Glutamatergic neuron (in vitro differentiated cells): ENCODE results near the gene STRN4. TPM values are rescaled to one million over a fixed set of nuclear protein-coding genes. Genes with fewer than 3 reads are reported as not detected.
A peak's percentile ranks its signal among the peaks of the same experiment; 100 is the strongest.
"Not testable (repeated sequence)": the region's sequence is repeated elsewhere in the genome, so short reads cannot be mapped to it uniquely, and the experiment has no call there.

Experiments used
- DNase-seq: peaks from one replicate; pipeline ENCODE4 v3.0.0; 2022
- H3K27ac Mint-ChIP-seq: one replicate; pipeline ENCODE4 v1.8.0; 2020; ENCODE audit warnings: mild to moderate bottlenecking, mixed read lengths, inconsistent platforms; ENCODE audit not compliant: unreplicated experiment
- H3K27me3 Mint-ChIP-seq: one replicate; pipeline ENCODE4 v1.8.0; 2020; ENCODE audit warnings: mild to moderate bottlenecking, moderate library complexity, mixed read lengths, inconsistent platforms; ENCODE audit not compliant: unreplicated experiment
- H3K36me3 Mint-ChIP-seq: one replicate; pipeline ENCODE4 v1.8.0; 2020; ENCODE audit warnings: mild to moderate bottlenecking, mixed read lengths, inconsistent platforms; ENCODE audit not compliant: unreplicated experiment
- H3K4me1 Mint-ChIP-seq: one replicate; pipeline ENCODE4 v1.8.0; 2020; ENCODE audit warnings: mild to moderate bottlenecking, low read depth, mixed read lengths, inconsistent platforms; ENCODE audit not compliant: unreplicated experiment
- H3K4me3 Mint-ChIP-seq: one replicate; pipeline ENCODE4 v1.8.0; 2020; ENCODE audit warnings: mild to moderate bottlenecking, mixed read lengths, inconsistent platforms; ENCODE audit not compliant: unreplicated experiment
- H3K9me3 Mint-ChIP-seq: one replicate; pipeline ENCODE4 v1.8.0; 2020; ENCODE audit warnings: mild to moderate bottlenecking, moderate library complexity, mixed read lengths, inconsistent platforms; ENCODE audit not compliant: unreplicated experiment
- total RNA-seq: library from RNA; stranded (reverse); fragmentation: NEBNext Ultra II Directional; extraction: Animal tissue kit (Norgen Biotek cat#: 25700); gene quantifications from one replicate; pipeline ENCODE4 v1.2.1, GENCODE V29; 2021; ENCODE audit not compliant: unreplicated experiment
- TF ChIP-seq, protein P1 (sequence below): fragments of 200-600 bp; sonication (generic); IDR thresholded peaks from one replicate; pipeline ENCODE4 v1.5.0; 2021; ENCODE audit not compliant: partially characterized antibody, unreplicated experiment

STRN4 gene
- total RNA-seq, 1 donor from 2014 or later: 117 TPM

DNA sequence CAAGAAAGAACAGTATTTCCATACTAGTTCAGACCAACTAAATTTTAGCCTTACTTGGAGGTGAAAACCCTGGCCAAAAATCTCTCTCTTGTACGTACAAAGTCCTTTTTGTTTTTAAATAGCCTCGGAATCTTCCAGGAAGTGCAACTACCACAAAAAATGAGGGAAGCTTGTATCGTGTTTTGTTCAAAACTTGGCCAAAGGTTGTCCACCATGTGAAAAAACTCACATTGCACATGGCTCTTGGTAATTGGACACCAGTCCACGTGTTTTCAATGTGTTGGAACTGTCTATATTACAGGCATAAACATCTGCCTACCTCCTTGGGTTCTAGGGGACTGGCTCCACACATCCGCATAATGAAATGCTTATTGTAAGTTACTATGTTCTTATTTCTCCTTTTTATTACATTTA is 15.2 kb upstream of the STRN4 start:
- Mint-ChIP-seq H3K9me3 (peaks cover 4% of the 10 kb centered on the region), H3K27ac (no peak overlapping the region)
- TF ChIP-seq, protein P1, sequence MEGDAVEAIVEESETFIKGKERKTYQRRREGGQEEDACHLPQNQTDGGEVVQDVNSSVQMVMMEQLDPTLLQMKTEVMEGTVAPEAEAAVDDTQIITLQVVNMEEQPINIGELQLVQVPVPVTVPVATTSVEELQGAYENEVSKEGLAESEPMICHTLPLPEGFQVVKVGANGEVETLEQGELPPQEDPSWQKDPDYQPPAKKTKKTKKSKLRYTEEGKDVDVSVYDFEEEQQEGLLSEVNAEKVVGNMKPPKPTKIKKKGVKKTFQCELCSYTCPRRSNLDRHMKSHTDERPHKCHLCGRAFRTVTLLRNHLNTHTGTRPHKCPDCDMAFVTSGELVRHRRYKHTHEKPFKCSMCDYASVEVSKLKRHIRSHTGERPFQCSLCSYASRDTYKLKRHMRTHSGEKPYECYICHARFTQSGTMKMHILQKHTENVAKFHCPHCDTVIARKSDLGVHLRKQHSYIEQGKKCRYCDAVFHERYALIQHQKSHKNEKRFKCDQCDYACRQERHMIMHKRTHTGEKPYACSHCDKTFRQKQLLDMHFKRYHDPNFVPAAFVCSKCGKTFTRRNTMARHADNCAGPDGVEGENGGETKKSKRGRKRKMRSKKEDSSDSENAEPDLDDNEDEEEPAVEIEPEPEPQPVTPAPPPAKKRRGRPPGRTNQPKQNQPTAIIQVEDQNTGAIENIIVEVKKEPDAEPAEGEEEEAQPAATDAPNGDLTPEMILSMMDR: no peak

DNA sequence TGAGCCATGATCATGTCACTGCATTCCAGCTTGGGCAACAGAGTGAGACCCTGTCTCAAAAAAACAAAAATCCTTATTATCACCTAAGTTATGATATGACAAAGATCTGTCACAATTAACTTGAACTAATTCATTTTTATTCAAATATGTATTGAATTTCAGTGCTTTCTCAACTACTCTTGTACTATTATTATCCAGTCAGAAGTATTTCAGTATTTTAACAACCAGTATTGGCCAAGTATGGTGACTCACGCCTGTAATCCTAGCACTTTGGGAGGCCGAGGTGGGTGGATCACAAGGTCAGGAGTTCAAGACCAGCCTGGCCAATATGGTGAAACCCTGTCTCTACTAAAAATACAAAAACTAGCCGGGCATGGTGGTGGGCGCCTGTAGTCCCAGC is 14.6 kb upstream of the STRN4 start:
- not testable (repeated sequence) for H3K4me1 Mint-ChIP-seq, H3K27ac Mint-ChIP-seq, DNase-seq, H3K27me3 Mint-ChIP-seq, H3K4me3 Mint-ChIP-seq, H3K36me3 Mint-ChIP-seq, H3K9me3 Mint-ChIP-seq

More for the DNA sequence above, 15.2 kb upstream of the STRN4 start:
- H3K27me3 Mint-ChIP-seq: peaks cover 7% of the 10 kb centered on the region
- no peak overlapping the region for H3K4me3 Mint-ChIP-seq
- no peaks in the 10 kb centered on the region for H3K36me3 Mint-ChIP-seq
- DNase-seq: no peak
- peaks cover 10% of the 10 kb centered on the region for H3K4me1 Mint-ChIP-seq

DNA sequence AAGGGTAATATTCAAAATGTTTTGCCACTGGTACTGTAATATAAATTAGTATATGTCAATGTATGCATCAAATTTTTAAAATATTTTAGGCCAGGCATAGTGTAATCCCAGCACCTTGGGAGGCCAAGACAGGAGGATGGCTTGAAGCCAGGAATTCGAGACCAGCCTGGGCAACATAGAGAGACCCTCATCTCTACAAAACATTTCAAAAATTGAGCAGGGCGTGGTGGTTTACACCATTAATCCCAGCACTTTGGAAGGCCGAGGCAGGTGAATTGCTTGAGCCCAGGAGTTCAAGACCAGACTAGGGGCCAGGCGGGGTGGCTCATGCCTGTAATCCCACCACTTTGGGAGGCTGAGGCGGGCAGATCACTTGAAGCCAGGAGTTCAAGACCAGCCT is 14.1 kb upstream of the STRN4 start:
- Mint-ChIP-seq H3K36me3 (no peaks in the 10 kb centered on the region), H3K4me1 (peaks cover 10% of the 10 kb centered on the region), H3K4me3 (no peak overlapping the region), H3K27me3 (peaks cover 7% of the 10 kb centered on the region), H3K27ac (no peak overlapping the region), H3K9me3 (peaks cover 4% of the 10 kb centered on the region)
- TF ChIP-seq, protein P1: no peak
- no peak for DNase-seq

DNA sequence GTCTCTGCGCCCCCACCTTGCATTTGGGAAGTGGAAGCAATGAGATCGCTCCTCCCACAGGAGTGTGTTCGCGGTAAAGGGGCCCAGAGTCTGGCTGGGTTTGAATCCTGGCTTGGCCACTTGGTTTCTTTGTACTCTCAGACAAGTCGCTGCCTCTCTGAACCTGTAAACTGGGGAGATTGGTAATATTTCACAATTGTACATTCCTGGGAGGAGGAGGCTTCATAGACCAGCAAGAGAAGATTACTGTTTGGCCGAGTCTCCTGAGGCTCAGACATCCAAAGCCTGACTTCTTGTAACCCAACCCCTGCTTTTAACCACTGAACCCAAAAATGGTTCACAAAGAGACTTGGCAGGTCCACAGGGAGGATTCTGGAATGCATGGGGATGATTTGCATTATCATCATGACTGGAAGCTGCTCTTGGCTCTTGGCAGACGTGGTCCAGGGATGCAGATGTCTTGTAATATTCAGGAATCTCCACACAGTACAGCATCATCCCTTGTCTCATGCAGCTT is 13.6 kb upstream of the STRN4 start:
- TF ChIP-seq, protein P1: no peak
- H3K9me3 Mint-ChIP-seq: peaks cover 4% of the 10 kb centered on the region
- peaks cover 10% of the 10 kb centered on the region for H3K4me1 Mint-ChIP-seq
- no peak for DNase-seq
- H3K4me3 Mint-ChIP-seq: peak overlapping the region; percentile 42
- H3K36me3 Mint-ChIP-seq: no peaks in the 10 kb centered on the region
- peaks cover 4% of the 10 kb centered on the region for H3K27me3 Mint-ChIP-seq
- no peak overlapping the region for H3K27ac Mint-ChIP-seq

DNA sequence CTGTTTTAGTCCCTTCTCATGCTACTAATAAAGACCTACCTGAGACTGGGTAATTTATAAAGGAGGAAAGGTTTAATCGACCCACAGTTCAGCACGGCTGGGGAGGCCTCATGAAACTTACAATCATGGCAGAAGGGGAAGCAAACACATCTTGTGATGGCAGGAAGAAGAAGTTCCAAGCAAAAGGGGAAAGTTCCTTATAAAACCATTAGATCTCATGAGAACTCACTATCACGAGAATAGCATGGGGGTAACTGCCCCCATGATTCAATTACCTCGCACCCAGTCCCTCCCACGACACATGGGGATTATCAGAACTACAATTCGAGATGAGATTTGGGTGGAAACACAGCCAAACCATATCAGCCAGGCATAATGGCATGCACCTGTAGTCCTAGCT is 13.0 kb upstream of the STRN4 start:
- H3K36me3 Mint-ChIP-seq: no peaks in the 10 kb centered on the region
- no peak for DNase-seq
- no peak overlapping the region for H3K4me3 Mint-ChIP-seq
- H3K9me3 Mint-ChIP-seq: peaks cover 4% of the 10 kb centered on the region
- no peak overlapping the region for H3K27ac Mint-ChIP-seq
- peaks cover 4% of the 10 kb centered on the region for H3K27me3 Mint-ChIP-seq
- H3K4me1 Mint-ChIP-seq: peaks cover 10% of the 10 kb centered on the region
- TF ChIP-seq, protein P1: no peak

DNA sequence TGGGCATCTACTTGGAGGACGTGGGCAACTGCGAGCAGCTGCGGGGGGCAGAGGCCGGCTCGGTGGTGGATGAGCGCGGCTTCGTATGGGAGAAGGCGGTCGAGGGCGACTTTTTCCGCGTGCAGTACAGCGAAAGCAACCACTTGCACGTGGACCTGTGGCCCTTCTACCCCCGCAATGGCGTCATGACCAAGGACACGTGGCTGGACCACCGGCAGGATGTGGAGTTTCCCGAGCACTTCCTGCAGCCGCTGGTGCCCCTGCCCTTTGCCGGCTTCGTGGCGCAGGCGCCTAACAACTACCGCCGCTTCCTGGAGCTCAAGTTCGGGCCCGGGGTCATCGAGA is 10.3 kb upstream of the STRN4 start:
- no peak for DNase-seq
- TF ChIP-seq, protein P1: no peak
- H3K36me3 Mint-ChIP-seq: no peaks in the 10 kb centered on the region
- peaks cover 14% of the 10 kb centered on the region for H3K4me1 Mint-ChIP-seq
- H3K9me3 Mint-ChIP-seq: peaks cover 2% of the 10 kb centered on the region
- no peak overlapping the region for H3K4me3 Mint-ChIP-seq
- H3K27ac Mint-ChIP-seq: no peak overlapping the region
- H3K27me3 Mint-ChIP-seq: peaks cover 7% of the 10 kb centered on the region
